K562 (cell line): ENCODE data around the gene GPC1. TPM values are rescaled to one million over a fixed set of nuclear protein-coding genes. Genes with fewer than 3 reads are reported as not detected.

Source experiments
- ATAC-seq: fragments of 200-7000 bp; cut with Tn5 transposase; 3 replicates; pipeline ENCODE4 v1.9.1; 2020; ENCODE audit warnings: moderate library complexity
- BruUV-seq: library from RNA; stranded (reverse); fragments of 400-500 nt; replicated peaks from 2 replicates; lab custom pipeline; 2021; lab: Mats Ljungman, UMichigan
- CTCF ChIA-PET: fragments of 300-600 bp; formaldehyde crosslinking; extraction: SDS; loops from one replicate; lab custom pipeline; 2021; ENCODE audit warnings: low intra/inter-chr PET ratio; lab: Yijun Ruan, JAX
- POLR2A ChIA-PET: fragments of 300-600, 350-650 bp; sonication (Branson Sonifier 250); formaldehyde crosslinking; extraction: SDS; loops from one replicate; lab custom pipeline; 2021; ENCODE audit warnings: antibody characterized with exemption, inconsistent platforms; lab: Yijun Ruan, JAX
- DNase-seq, 4 experiments: peaks; one replicate each; pipeline versions ENCODE4 v3.0.0 to v3.0.0-alpha.2; 2011 to 2018; ENCODE audit warnings: low spot score in 3 of 4, mixed read lengths in 3 of 4; ENCODE audit errors: extremely low read depth in 1 of 4
- FAIRE-seq: peaks from 2 replicates; lab custom pipeline; 2011; peaks lifted over from hg19 to GRCh38; lab: Jason Lieb, UNC
- H2AFZ ChIP-seq: 2 replicates; pipeline ENCODE4 v1.6.0; 2011; ENCODE audit warnings: low read depth, low read length, control low read depth, inconsistent platforms
- H3K27ac ChIP-seq: fragments of 200-600 bp; 3 replicates; pipeline ENCODE4 v1.8.0; 2011; ENCODE audit warnings: low read depth, mild to moderate bottlenecking, control low read depth, inconsistent platforms, low read length, moderate library complexity, mixed read lengths; ENCODE audit errors: extremely low read depth
- H3K27me3 ChIP-seq, 2 experiments: fragments of 300-600 bp in 1 of 2; 2 replicates in 1 of 2; 3 replicates in 1 of 2; pipeline versions ENCODE4 v1.6.0 to v1.8.0; 2011; ENCODE audit warnings: inconsistent platforms in 2 of 2, low read length in 2 of 2, mild to moderate bottlenecking in 1 of 2, mixed read lengths in 1 of 2, moderate library complexity in 1 of 2; ENCODE audit not compliant: control insufficient read depth in 2 of 2, insufficient read depth in 2 of 2
- H3K36me3 ChIP-seq: fragments of 300-600 bp; 3 replicates; pipeline ENCODE4 v1.8.0; 2011; ENCODE audit warnings: mild to moderate bottlenecking, low read length, inconsistent platforms; ENCODE audit not compliant: control insufficient read depth, insufficient read depth
- H3K4me1 ChIP-seq, 2 experiments: fragments of 200-600 bp in 1 of 2; replicated peaks in 1 of 2; 2 replicates in 1 of 2; 3 replicates in 1 of 2; pipeline versions ENCODE4 v1.5.1 to v1.8.0; 2011; ENCODE audit warnings: inconsistent platforms in 2 of 2, low read length in 2 of 2, mild to moderate bottlenecking in 1 of 2, mixed read lengths in 1 of 2, moderate library complexity in 1 of 2; ENCODE audit not compliant: control insufficient read depth in 2 of 2, insufficient read depth in 2 of 2
- H3K4me2 ChIP-seq: 2 replicates; pipeline ENCODE4 v1.6.1; 2011; ENCODE audit warnings: low read length, control low read depth, inconsistent platforms, mixed read lengths; ENCODE audit not compliant: insufficient read depth
- H3K4me3 ChIP-seq: fragments of 200-600 bp; sonication (generic), shearing (Covaris generic); 2 replicates; pipeline ENCODE4 v1.5.1; 2016; ENCODE audit warnings: control low read depth, inconsistent platforms
- H3K79me2 ChIP-seq: fragments of 200-600 bp; 3 replicates; pipeline ENCODE4 v1.8.0; 2011; ENCODE audit warnings: low read length, inconsistent platforms; ENCODE audit not compliant: control insufficient read depth, insufficient read depth
- H3K9ac ChIP-seq, 2 experiments: 2 replicates each; pipeline versions ENCODE4 v1.6.0 to v1.6.1; 2011; ENCODE audit warnings: low read depth in 2 of 2, low read length in 2 of 2, control low read depth in 1 of 2, inconsistent platforms in 1 of 2, mild to moderate bottlenecking in 1 of 2, mixed read lengths in 1 of 2; ENCODE audit not compliant: insufficient read depth in 1 of 2
- H3K9me1 ChIP-seq: one replicate; pipeline ENCODE4 v1.6.0; 2011; ENCODE audit warnings: inconsistent platforms, mild to moderate bottlenecking, low read length, moderate library complexity; ENCODE audit not compliant: control insufficient read depth, insufficient read depth
- H3K9me3 ChIP-seq: replicated peaks from 2 replicates; pipeline ENCODE4 v1.5.1; 2011; ENCODE audit warnings: low read depth, low read length, inconsistent platforms; ENCODE audit not compliant: control insufficient read depth, insufficient read depth
- H4K20me1 ChIP-seq: replicated peaks from 2 replicates; pipeline ENCODE4 v1.6.1; 2011; ENCODE audit warnings: low read length, inconsistent platforms, mixed read lengths; ENCODE audit not compliant: control insufficient read depth, insufficient read depth
- ELF2 ChIP-seq: fragments of 250-450 bp; sonication (Bioruptor Pico); IDR thresholded peaks from 2 replicates; pipeline ENCODE4 v1.5.0; 2021; ENCODE audit warnings: mild to moderate bottlenecking
- FOXJ2 ChIP-seq: fragments of 200-800 bp; sonication (Bioruptor generic); IDR thresholded peaks from 2 replicates; pipeline ENCODE4 v1.6.1; 2016; ENCODE audit warnings: missing genetic modification characterization, missing compliant biosample characterization
- FOXP4 ChIP-seq: sonication (generic); formaldehyde crosslinking; IDR thresholded peaks from 2 replicates; pipeline ENCODE4 v1.8.0; 2022; ENCODE audit warnings: mild to moderate bottlenecking, missing genetic modification reagents, borderline replicate concordance
- NFE2L1 ChIP-seq: fragments of 450-650 bp; IDR thresholded peaks from 2 replicates; pipeline ENCODE4 v1.6.1; 2016; ENCODE audit warnings: missing genetic modification characterization, low read depth, mild to moderate bottlenecking, missing compliant biosample characterization, moderate library complexity, borderline replicate concordance
- ZBTB8A ChIP-seq: fragments of 450-650 bp; IDR thresholded peaks from 2 replicates; pipeline ENCODE4 v1.6.1; 2018; ENCODE audit warnings: mild to moderate bottlenecking, moderate library complexity; ENCODE audit not compliant: partially characterized antibody
- ZNF253 ChIP-seq: fragments of 250-450 bp; sonication (Bioruptor Pico); conservative IDR thresholded peaks from 2 replicates; pipeline ENCODE4 v1.6.1; 2021; ENCODE audit warnings: mild to moderate bottlenecking
- ZNF395 ChIP-seq: fragments of 200-800 bp; sonication (Bioruptor generic); IDR thresholded peaks from 2 replicates; pipeline ENCODE4 v1.6.1; 2017; ENCODE audit warnings: missing genetic modification characterization, missing compliant biosample characterization
- WGBS: fragments of 100-300 bp; shearing (Covaris generic); methylation state at CpG from one replicate; pipeline ENCODE4 v1.1.6; 2016; ENCODE audit warnings: low coverage, mixed read lengths; ENCODE audit not compliant: insufficient coverage; ENCODE audit errors: missing lambda C conversion rate; 5-methylcytosine and 5-hydroxymethylcytosine counted together
- in situ Hi-C: fragments of 300-500 bp; cut with MboI; formaldehyde crosslinking; loops from 4 replicates; pipeline ENCODE4 v1.15.0; 2018; ENCODE audit warnings: inconsistent platforms, mixed read lengths
- intact Hi-C: fragments of 100-400 bp; cut with micrococcal nuclease; formaldehyde crosslinking; loops from 2 replicates; pipeline ENCODE4 v1.14.2; 2022
- polyA plus RNA-seq, 8 experiments: library from polyadenylated mRNA; depleted of rRNA in 4 of 8; stranded (reverse) in 5 of 8; unstranded in 3 of 8; fragments of >200 nt; fragmentation: Nextera tagmentation in 2 of 8; fragmentation: Illumina TruSeq in 1 of 8; extraction: Ambion mirVana in 2 of 8; extraction: Trizol in 1 of 8; gene quantifications; 2 replicates each; pipeline versions ENCODE4 v1.2.1 to v1.2.3, GENCODE V29; 2011 to 2014; ENCODE audit warnings: inconsistent platforms in 1 of 8, missing spikeins in 1 of 8
- total RNA-seq, 7 experiments: library from RNA; depleted of rRNA in 6 of 7; stranded (reverse); fragments of >200 nt in 6 of 7; fragmentation: Illumina TruSeq in 2 of 7; extraction: Trizol in 2 of 7; gene quantifications; 2 replicates each; pipeline versions ENCODE4 v1.2.1 to v1.2.3, GENCODE V29; 2011 to 2021; ENCODE audit warnings: low replicate concordance in 1 of 7

The GPC1 gene
- total and polyA plus RNA-seq, 9 of the 15 experiments (the other 6 are each of a cell fraction or from before 2014, with no cell fraction given): 0.07 to 0.82 (median 0.14) TPM; not detected in 3

- H3K9me1 ChIP-seq: no peaks in the 10 kb centered on the region
- ATAC-seq (no peak), FAIRE-seq (no peak), DNase-seq (no peak)
- BruUV-seq: no TSS peak
- H3K79me2 ChIP-seq: no peaks in the 10 kb centered on the region
- ChIA-PET POLR2A (interaction anchor here (0.6 kb wide), 1 partner anchor 1854 kb away, joined by 3 read pairs; no protein-coding TSS in a partner anchor), CTCF (no interaction called here)
- in situ Hi-C loops (no loop called here), intact Hi-C loops (no loop called here)
- no peaks in the 10 kb centered on the region for H3K36me3 ChIP-seq
- H3K9me3 ChIP-seq: no peaks in the 10 kb centered on the region
- no peak overlapping the region for H2AFZ ChIP-seq
- H4K20me1 ChIP-seq: 0 out of 2 replicates have a peak, but pooled peaks cover 5% of the 10 kb centered on the region
- H3K4me1 ChIP-seq: peaks cover 0 to 48% of the 10 kb centered on the region in 2 experiments; a peak in 2 of 5 replicates
- H3K27me3 ChIP-seq: peaks cover 0 to 44% of the 10 kb centered on the region in 2 experiments; a peak in 3 of 5 replicates
- no peak for TF ChIP-seq ZNF395
- TF ChIP-seq FOXJ2: no peak
- TF ChIP-seq ZNF253 (CRISPR knock-in tag): no peak
- no peak for TF ChIP-seq FOXP4 (CRISPR knock-in tag)
- TF ChIP-seq ELF2 (CRISPR knock-in tag): no peak
- no peak for TF ChIP-seq ZBTB8A
- TF ChIP-seq NFE2L1 (tag): no peak
- no peak overlapping the region for H3K27ac ChIP-seq
- 3% methylated on average over 10 of the region's 17 CpGs for WGBS
- no peak overlapping the region for H3K4me2 ChIP-seq
- H3K9ac ChIP-seq: no peak overlapping the region
- no peak overlapping the region for H3K4me3 ChIP-seq
Observed at GRCh38 chr2:240456447-240457222, 21.2 kb downstream of the GPC1 start.
